ENCODE measurements around the gene CALML6.

DNA sequence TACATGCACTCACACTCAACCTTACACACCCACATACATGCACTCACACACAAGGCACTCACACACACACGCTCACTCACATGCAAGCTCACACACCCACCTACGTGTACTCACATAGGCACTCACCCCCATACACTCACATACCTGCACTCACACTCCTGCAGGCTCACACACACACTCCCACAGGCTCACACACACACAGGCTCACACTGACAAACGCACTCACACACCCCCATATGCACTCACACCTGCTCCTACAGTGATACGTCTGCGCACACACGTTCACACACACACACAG is 23.2 kb downstream of the CALML6 start:
- TF ChIP-seq RNF2 (IDR thresholded peaks at IDR 0.05; ENCODE audit: borderline replicate concordance, low read depth) (no peak), CHD2 (IDR thresholded peaks at IDR 0.05; ENCODE audit: low read length, partially characterized antibody) (no peak), POLR2A (IDR thresholded peaks at IDR 0.05; ENCODE audit: low read length) (no peak), CEBPB (IDR thresholded peaks at IDR 0.05) (no peak)
